Ovary (tissue), 9 donors: ENCODE measurements around the gene GOLGA8H. TPM values are rescaled to one million over a fixed set of nuclear protein-coding genes. Genes with fewer than 3 reads are reported as not detected.
"Not testable (repeated sequence)": the region's sequence is repeated elsewhere in the genome, so short reads cannot be mapped to it uniquely, and the experiment has no call there.

Source experiments
- DNase-seq, 5 donors: peaks; one replicate each; pipeline ENCODE4 v3.0.0-alpha.2; 2019 to 2020
- H3K27ac ChIP-seq, 2 donors: fragments of 200-600 bp; one replicate each; pipeline versions ENCODE4 v1.5.1 to v1.8.0; 2019 to 2022
- H3K27me3 ChIP-seq: fragments of 200-600 bp; one replicate; pipeline ENCODE4 v1.8.0; 2022
- H3K36me3 ChIP-seq: fragments of 200-600 bp; sonication (generic); one replicate; pipeline ENCODE4 v1.5.1; 2019
- H3K4me1 ChIP-seq: one replicate; pipeline ENCODE4 v1.8.1; 2013; ENCODE audit warnings: mild to moderate bottlenecking, moderate library complexity; ENCODE audit not compliant: insufficient read depth
- H3K4me3 ChIP-seq: fragments of 200-600 bp; sonication (generic); one replicate; pipeline ENCODE4 v1.5.1; 2017
- H3K9me3 ChIP-seq, 2 donors: fragments of 200-600 bp in 1 of 2; sonication (generic) in 1 of 2; one replicate each; pipeline versions ENCODE4 v1.5.1 to v1.8.1; 2013 to 2019; ENCODE audit warnings: mild to moderate bottlenecking in 1 of 2, moderate library complexity in 1 of 2
- EP300 ChIP-seq: sonication (generic); formaldehyde crosslinking; IDR thresholded peaks from one replicate; pipeline ENCODE4 v1.6.1; 2017; ENCODE audit warnings: antibody characterized with exemption
- POLR2A ChIP-seq: fragments of 450-650 bp; IDR thresholded peaks from one replicate; pipeline ENCODE4 v1.6.1; 2017; ENCODE audit warnings: antibody characterized with exemption, mild to moderate bottlenecking, moderate library complexity
- WGBS, 3 donors: extraction: QIAGEN DNeasy Blood & Tissue Kit in 1 of 3; methylation state at CpG; one replicate each; pipeline versions ENCODE4 v1.1.5 to v1.1.7; 2013 to 2017; 5-methylcytosine and 5-hydroxymethylcytosine counted together
- intact Hi-C, 4 donors: fragments of 100-400 bp; cut with DNase I; formaldehyde crosslinking; loops; one replicate each; pipeline versions ENCODE4 v1.11.0 to v1.15.1; 2022 to 2023
- polyA plus RNA-seq, 2 donors: library from polyadenylated mRNA; stranded (reverse); fragments of 200-250 nt in 1 of 2; fragments of 350-450 nt in 1 of 2; fragmentation: Illumina TruSeq in 1 of 2; extraction: RNeasy Lipid Tissue Mini Kit (QIAGEN cat#74804) in 1 of 2; gene quantifications; one replicate each; pipeline ENCODE4 v1.2.3, GENCODE V29; 2013 to 2014
- small RNA-seq: library from RNA; depleted of rRNA; stranded (forward); fragments of <200 nt; gene quantifications from one replicate; pipeline ENCODE3, GENCODE V24; 2016
- total RNA-seq, 7 donors: library from RNA; depleted of rRNA in 2 of 7; stranded (reverse); fragments of >200 nt in 2 of 7; fragmentation: NEBNext Ultra II Directional in 3 of 7; extraction: Animal tissue kit (Norgen Biotek cat#: 25700) in 3 of 7; gene quantifications; one replicate each; pipeline versions ENCODE4 v1.1.0 to v1.2.4, GENCODE V29; 2016 to 2023
- TF ChIP-seq, protein P1 (sequence below), 3 donors: fragments of 450-650 bp in 2 of 3; fragments of 200-600 bp in 1 of 3; IDR thresholded peaks; one replicate each; pipeline versions ENCODE4 v1.5.1 to v1.8.0; 2016 to 2022; ENCODE audit warnings: antibody characterized with exemption in 3 of 3, mild to moderate bottlenecking in 1 of 3
- donor health status: DM: no; HTN: no; CAD: no; lungs with moderate emphysema.
- donor health status: DM: no; HTN: no; CAD: no.
- donor health status: Bipolar disorder and iron deficiency.
- donor health status: DM: yes; HTN: yes; CAD: no.
- donor health status: DM: no; HTN: no; CAD: no.
- donor health status: DM: yes; HTN: yes; CAD: no.

The GOLGA8H gene
- total and polyA plus RNA-seq, 9 donors = 0.10 to 1.5 (median 0.48) TPM; not detected in 2

DNA sequence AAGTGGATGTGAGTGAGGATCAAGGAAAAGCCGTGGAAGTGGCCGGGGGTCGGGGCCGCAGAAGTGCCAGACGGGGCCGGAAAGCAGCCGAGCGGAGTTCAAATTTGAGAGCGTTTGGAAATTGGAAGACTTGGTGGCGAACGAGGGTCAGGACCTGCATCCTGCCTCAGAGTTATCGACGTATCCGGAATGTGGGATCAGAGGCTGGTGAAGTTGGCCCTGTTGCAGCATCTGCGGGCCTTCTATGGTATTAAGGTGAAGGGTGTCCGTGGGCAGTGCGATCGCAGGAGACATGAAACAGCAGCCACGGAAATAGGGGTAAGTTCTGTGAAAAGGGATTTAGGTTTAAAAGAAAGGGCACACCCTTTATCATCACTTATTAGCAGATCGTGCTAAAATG lies 22.8 kb downstream of the GOLGA8H start:
- DNase-seq, H3K4me3 ChIP-seq, H3K4me1 ChIP-seq, H3K27ac ChIP-seq, intact Hi-C loops, H3K36me3 ChIP-seq, H3K9me3 ChIP-seq, H3K27me3 ChIP-seq: not testable (repeated sequence)
- 0 to 1% (median 1%) methylated on average over 14 to 20 of the region's 20 CpGs for WGBS, 3 donors

DNA sequence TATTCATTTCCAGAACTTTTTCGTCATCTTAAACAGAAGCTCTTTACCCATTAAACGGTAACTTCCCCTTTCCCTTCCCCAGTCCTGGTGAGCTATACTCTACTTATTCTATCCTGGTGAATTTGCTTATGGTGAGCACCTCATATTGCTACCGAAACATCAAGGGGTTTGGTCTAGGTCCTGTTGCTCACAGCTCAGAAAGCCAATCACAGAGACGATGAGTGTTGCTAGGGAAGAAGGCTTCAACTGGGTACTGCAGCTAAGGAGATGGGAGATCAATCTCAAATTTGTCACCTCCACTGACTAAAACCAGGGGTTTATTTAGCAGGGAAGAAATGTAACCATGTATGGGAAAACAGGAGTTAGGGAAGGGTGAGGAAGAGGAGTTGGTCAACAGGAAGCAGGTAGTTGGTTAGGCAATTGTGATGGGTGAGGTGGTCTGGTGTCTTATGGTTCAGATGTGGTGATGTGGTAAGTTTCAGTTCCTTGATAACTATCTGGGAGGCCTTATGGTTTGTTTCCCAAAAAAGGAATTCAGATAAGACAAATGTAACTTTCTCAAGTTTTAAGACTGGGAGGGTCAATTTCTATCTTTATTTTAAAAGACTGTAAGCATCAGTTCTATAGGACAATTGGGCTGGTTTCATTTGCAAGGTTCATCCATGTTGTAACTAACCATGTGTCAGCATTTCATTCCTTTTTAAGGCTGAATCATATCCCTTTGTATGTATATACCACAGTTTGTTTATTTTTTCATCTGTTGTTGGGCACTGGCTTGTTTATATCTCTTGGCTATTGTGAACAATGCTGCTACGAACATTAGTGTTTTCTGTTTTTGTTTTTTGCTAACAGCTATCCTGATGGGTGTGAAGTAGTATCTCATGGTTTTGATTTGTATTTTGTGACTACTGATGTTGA lies 46.4 kb downstream of the GOLGA8H start:
- Histone ChIP-seq H3K36me3 (no peaks in the 10 kb centered on the region), H3K9me3 (no peaks in the 10 kb centered on the region), H3K27ac (no peak overlapping the region), H3K27me3 (no peaks in the 10 kb centered on the region), H3K4me3 (no peak overlapping the region), H3K4me1 (no peaks in the 10 kb centered on the region)
- intact Hi-C loops = no loop called here
- TF ChIP-seq POLR2A = no peak
- no peak for TF ChIP-seq EP300
- TF ChIP-seq, protein P1, sequence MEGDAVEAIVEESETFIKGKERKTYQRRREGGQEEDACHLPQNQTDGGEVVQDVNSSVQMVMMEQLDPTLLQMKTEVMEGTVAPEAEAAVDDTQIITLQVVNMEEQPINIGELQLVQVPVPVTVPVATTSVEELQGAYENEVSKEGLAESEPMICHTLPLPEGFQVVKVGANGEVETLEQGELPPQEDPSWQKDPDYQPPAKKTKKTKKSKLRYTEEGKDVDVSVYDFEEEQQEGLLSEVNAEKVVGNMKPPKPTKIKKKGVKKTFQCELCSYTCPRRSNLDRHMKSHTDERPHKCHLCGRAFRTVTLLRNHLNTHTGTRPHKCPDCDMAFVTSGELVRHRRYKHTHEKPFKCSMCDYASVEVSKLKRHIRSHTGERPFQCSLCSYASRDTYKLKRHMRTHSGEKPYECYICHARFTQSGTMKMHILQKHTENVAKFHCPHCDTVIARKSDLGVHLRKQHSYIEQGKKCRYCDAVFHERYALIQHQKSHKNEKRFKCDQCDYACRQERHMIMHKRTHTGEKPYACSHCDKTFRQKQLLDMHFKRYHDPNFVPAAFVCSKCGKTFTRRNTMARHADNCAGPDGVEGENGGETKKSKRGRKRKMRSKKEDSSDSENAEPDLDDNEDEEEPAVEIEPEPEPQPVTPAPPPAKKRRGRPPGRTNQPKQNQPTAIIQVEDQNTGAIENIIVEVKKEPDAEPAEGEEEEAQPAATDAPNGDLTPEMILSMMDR (IDR thresholded peaks at IDR 0.05) = no peak
- no peak for DNase-seq
- WGBS, 3 donors = 82 to 93% (median 92%) methylated on average over 5 of the region's 5 CpGs

DNA sequence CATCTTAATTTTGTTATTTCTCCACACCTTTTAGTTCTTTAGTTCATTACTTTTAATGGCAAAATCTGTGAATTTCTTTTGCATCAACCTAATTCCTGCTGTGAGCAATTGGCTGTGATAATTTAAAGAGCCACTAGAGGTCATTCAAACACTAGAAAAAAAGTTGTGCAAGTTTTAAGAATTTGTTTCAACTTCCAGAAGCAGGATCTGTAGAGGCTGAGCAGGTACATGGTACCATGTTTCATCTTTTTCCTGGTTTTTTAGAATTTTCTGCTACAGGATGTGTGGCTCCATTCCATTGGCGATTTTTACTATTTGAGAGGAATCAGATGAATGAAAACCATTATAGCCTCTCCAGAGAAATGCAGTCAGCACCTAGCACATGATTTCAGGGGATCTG lies 57.3 kb downstream of the GOLGA8H start:
- not testable (repeated sequence) for H3K36me3 ChIP-seq, H3K27ac ChIP-seq, H3K9me3 ChIP-seq, H3K4me3 ChIP-seq, DNase-seq, H3K27me3 ChIP-seq, H3K4me1 ChIP-seq
- 76 to 89% (median 88%) methylated on average over 1 of the region's 1 CpG for WGBS, 3 donors
- intact Hi-C loops = loop anchor here in 1 of 4 donors (10.0 kb wide), 1 partner anchor 824 kb away; no protein-coding TSS in a partner anchor
- TF ChIP-seq, protein P1 (IDR thresholded peaks at IDR 0.05) = peak in 2 of 3 donors; percentile 13 to 31

Small RNAs within 50 kb of the gene (small RNA-seq; reads per million reads assigned to genes)
- gene RF00096 = not detected
- gene RN7SL628P = not detected
- not detected for gene RN7SL796P

Other genes with a start within 250 kb of the GOLGA8H start
- gene CHRFAM7A, start 210.5 kb upstream of the GOLGA8H start, total RNA-seq = 1 to 10 TPM in 2 of 7 donors, under 1 TPM in 5; 0.12 to 3.5 (median 0.81) TPM
- under 1 TPM; 0.44 to 0.57 TPM for gene CHRFAM7A, start 210.5 kb upstream of the GOLGA8H start, polyA plus RNA-seq
- gene GOLGA8R, start 189.8 kb upstream of the GOLGA8H start, total RNA-seq = 1 to 10 TPM; 3.0 to 7.8 (median 5.1) TPM
- gene GOLGA8R, start 189.8 kb upstream of the GOLGA8H start, polyA plus RNA-seq = 1 to 10 TPM; 2.1 to 2.6 TPM
- 1 to 10 TPM in 5 of 7 donors, under 1 TPM in 2; 0.34 to 5.1 (median 1.0) TPM for gene GOLGA8Q, start 52.0 kb upstream of the GOLGA8H start, total RNA-seq
- 1 to 10 TPM in 1 of 2 donors, under 1 TPM in 1; 0.70 to 1.2 TPM for gene GOLGA8Q, start 52.0 kb upstream of the GOLGA8H start, polyA plus RNA-seq